DOHH2 (cell line): ENCODE measurements around the gene BTBD2.
A peak's percentile ranks its signal among the peaks of the same experiment; 100 is the strongest.

Experiments used
- EZH2phosphoT487 ChIP-seq: fragments of 200-600 bp; sonication (generic); IDR thresholded peaks from 2 replicates; pipeline ENCODE4 v1.6.1; 2017; ENCODE audit warnings: borderline replicate concordance, mild to moderate bottlenecking, antibody characterized with exemption, low read length, moderate library complexity, mixed read lengths
- TF ChIP-seq, protein P1 (sequence below): fragments of 200-600 bp; sonication (generic); IDR thresholded peaks from one replicate; pipeline ENCODE4 v1.5.1; 2014; ENCODE audit warnings: antibody characterized with exemption, mild to moderate bottlenecking, low read depth, low read length; ENCODE audit not compliant: poor library complexity, severe bottlenecking

DNA sequence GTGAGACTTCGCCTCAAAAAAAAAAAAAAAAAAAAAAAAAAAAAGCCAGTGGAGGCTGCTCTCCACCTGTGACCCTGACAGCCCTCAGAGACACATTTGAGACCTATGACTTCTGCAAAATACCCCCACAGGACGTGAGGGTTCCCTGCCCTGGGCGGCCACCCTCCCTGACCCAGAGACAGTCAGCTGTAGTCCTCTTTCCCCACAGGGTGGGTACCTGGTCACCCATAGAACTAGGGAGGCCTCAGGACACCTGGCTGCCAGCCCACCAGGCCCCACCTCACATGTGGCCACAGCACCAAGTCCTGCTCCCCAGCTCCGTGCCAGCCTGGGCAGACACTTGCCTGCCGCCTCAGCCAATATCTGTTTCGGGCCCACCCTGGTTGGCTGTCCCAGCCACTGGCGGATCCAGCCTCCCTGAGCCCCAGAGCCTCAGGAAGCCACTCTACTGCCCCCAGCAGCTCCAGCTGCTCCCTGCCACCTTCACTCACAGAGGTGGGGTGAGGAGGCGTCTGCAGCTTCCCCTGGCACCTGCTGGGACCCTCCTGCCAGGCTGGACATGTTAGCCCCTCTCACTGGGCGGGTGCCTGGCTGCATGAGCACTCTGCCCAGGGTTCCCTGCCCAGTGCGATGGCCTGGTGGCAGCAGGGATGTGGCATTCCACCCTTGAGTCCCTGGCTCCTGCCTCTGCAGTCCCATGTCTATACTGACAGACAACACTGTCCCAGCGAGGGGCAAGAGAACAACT lies 28.6 kb upstream of the BTBD2 start:
- TF ChIP-seq, protein P1, sequence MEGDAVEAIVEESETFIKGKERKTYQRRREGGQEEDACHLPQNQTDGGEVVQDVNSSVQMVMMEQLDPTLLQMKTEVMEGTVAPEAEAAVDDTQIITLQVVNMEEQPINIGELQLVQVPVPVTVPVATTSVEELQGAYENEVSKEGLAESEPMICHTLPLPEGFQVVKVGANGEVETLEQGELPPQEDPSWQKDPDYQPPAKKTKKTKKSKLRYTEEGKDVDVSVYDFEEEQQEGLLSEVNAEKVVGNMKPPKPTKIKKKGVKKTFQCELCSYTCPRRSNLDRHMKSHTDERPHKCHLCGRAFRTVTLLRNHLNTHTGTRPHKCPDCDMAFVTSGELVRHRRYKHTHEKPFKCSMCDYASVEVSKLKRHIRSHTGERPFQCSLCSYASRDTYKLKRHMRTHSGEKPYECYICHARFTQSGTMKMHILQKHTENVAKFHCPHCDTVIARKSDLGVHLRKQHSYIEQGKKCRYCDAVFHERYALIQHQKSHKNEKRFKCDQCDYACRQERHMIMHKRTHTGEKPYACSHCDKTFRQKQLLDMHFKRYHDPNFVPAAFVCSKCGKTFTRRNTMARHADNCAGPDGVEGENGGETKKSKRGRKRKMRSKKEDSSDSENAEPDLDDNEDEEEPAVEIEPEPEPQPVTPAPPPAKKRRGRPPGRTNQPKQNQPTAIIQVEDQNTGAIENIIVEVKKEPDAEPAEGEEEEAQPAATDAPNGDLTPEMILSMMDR: peak; percentile 13
- TF ChIP-seq EZH2phosphoT487: no peak
